Omental fat pad (tissue), 4 donors: ENCODE results near the gene HPCAL1. TPM values are rescaled to one million over a fixed set of nuclear protein-coding genes. Genes with fewer than 3 reads are reported as not detected.

Experiments used
- ATAC-seq: fragments of 150-250 bp; one replicate; pipeline ENCODE4 v1.9.1; 2016; ENCODE audit warnings: mild to moderate bottlenecking, moderate library complexity; ENCODE audit not compliant: low FRiP score
- DNase-seq: peaks from one replicate; pipeline ENCODE4 v3.0.0-alpha.2; 2019; ENCODE audit warnings: low spot score
- CTCF ChIP-seq, 3 donors: fragments of 450-650 bp; IDR thresholded peaks; one replicate each; pipeline ENCODE4 v1.5.1; 2016 to 2017; ENCODE audit warnings: antibody characterized with exemption in 3 of 3, mild to moderate bottlenecking in 3 of 3, moderate library complexity in 2 of 3
- total RNA-seq, 4 donors: library from RNA; depleted of rRNA; stranded (reverse); fragments of >200 nt; gene quantifications; one replicate each; pipeline ENCODE4 v1.1.0, GENCODE V29; 2016

The HPCAL1 gene
- total RNA-seq, 4 donors from 2014 or later: 51.8 to 75.8 (median 67.8) TPM

GRCh38 chr2:10380048-10380926 lies 77.6 kb downstream of the HPCAL1 start:
- DNase-seq (no peak), ATAC-seq (no peak)
- TF ChIP-seq CTCF (IDR thresholded peaks at IDR 0.05): no peak

- DNase-seq: no peak
- no peak for ATAC-seq
- no peak for TF ChIP-seq CTCF (IDR thresholded peaks at IDR 0.05)
These were observed 79.3 kb downstream of the HPCAL1 start for GRCh38 chr2:10381997-10382353.

GRCh38 chr2:10382354-10383061 lies 79.8 kb downstream of the HPCAL1 start:
- ATAC-seq (no peak), DNase-seq (no peak)
- TF ChIP-seq CTCF (IDR thresholded peaks at IDR 0.05): no peak

- ATAC-seq (no peak), DNase-seq (no peak)
- TF ChIP-seq CTCF (IDR thresholded peaks at IDR 0.05): no peak
These were observed 81.4 kb downstream of the HPCAL1 start for GRCh38 chr2:10383960-10384734.

- TF ChIP-seq CTCF (IDR thresholded peaks at IDR 0.05): no peak
- DNase-seq (no peak), ATAC-seq (no peak)
These were observed 82.8 kb downstream of the HPCAL1 start for GRCh38 chr2:10385501-10385900.

- ATAC-seq (no peak), DNase-seq (no peak)
- TF ChIP-seq CTCF (IDR thresholded peaks at IDR 0.05): no peak
These were observed 83.4 kb downstream of the HPCAL1 start for GRCh38 chr2:10385933-10386773.
